SU-DHL-6 (cell line): Measurements from ENCODE around the gene ZMYM2.

Experiments used
- CTCF ChIP-seq: fragments of 200-600 bp; sonication (generic); IDR thresholded peaks from one replicate; pipeline ENCODE4 v1.5.1; 2017; ENCODE audit warnings: antibody characterized with exemption, mild to moderate bottlenecking, low read length, moderate library complexity; ENCODE audit not compliant: insufficient read depth, poor library complexity, severe bottlenecking
- EZH2phosphoT487 ChIP-seq: fragments of 200-600 bp; sonication (generic), shearing (Covaris generic); conservative IDR thresholded peaks from 2 replicates; pipeline ENCODE4 v1.6.1; 2018; ENCODE audit warnings: mild to moderate bottlenecking, antibody characterized with exemption, low read length, moderate library complexity, mixed read lengths

GRCh38 chr13:20130012-20130411 lies 171.5 kb downstream of the ZMYM2 start:
- TF ChIP-seq CTCF (no peak), EZH2phosphoT487 (no peak)
